ENCODE results near the gene PLXNB1. TPM values are rescaled to one million over a fixed set of nuclear protein-coding genes. Genes with fewer than 3 reads are reported as not detected.

Gene PLXNB1
- total RNA-seq, 1 experiment from 2014 or later = 24.6 TPM

- POLR2A ChIA-PET (ENCODE audit: low non-redundant PET) = interaction anchor here (0.6 kb wide), 1 partner anchor 191 kb away, joined by 3 read pairs; no protein-coding TSS in a partner anchor
- intact Hi-C loops (cut with micrococcal nuclease; ENCODE audit: unreplicated experiment) = loop anchor here (5.0 kb wide), 1 partner anchor 159 kb away; no protein-coding TSS in a partner anchor
- TF ChIP-seq CTCF (conservative IDR thresholded peaks at IDR 0.05; ENCODE audit: low read depth, low read length) (no peak), EZH2 (IDR thresholded peaks at IDR 0.05; ENCODE audit: borderline replicate concordance, low read depth, low read length, poor library complexity, severe bottlenecking) (no peak)
- no peak for DNase-seq (ENCODE audit: low spot score)
- no peaks in the 10 kb centered on the region for H3K27me3 ChIP-seq (replicated peaks; ENCODE audit: insufficient read depth, low read depth, low read length, poor library complexity)
- no peaks in the 10 kb centered on the region for H3K9me3 ChIP-seq (ENCODE audit: low read depth, low read length, poor library complexity, severe bottlenecking)
- H3K36me3 ChIP-seq (ENCODE audit: insufficient read depth, low read length, poor library complexity, severe bottlenecking) = no peaks in the 10 kb centered on the region
- CTCF ChIA-PET = no interaction called here
- no peak overlapping the region for H3K4me3 ChIP-seq (ENCODE audit: low read depth, low read length, poor library complexity, severe bottlenecking)
- peaks cover 7% of the 10 kb centered on the region for H3K4me1 ChIP-seq (ENCODE audit: insufficient read depth, low read length, poor library complexity, severe bottlenecking)
- BruUV-seq (replicated peaks) = no TSS peak
- H3K27ac ChIP-seq (ENCODE audit: low read depth, low read length, poor library complexity, severe bottlenecking) = no peak overlapping the region
These were observed 1.5 kb upstream of the PLXNB1 start for GRCh38 chr3:48431224-48432029.

- Histone ChIP-seq H3K36me3 (ENCODE audit: insufficient read depth, low read length, poor library complexity, severe bottlenecking) (no peaks in the 10 kb centered on the region), H3K4me1 (ENCODE audit: insufficient read depth, low read length, poor library complexity, severe bottlenecking) (peaks cover 7% of the 10 kb centered on the region), H3K27me3 (replicated peaks; ENCODE audit: insufficient read depth, low read depth, low read length, poor library complexity) (no peaks in the 10 kb centered on the region), H3K4me3 (ENCODE audit: low read depth, low read length, poor library complexity, severe bottlenecking) (no peak overlapping the region), H3K9me3 (ENCODE audit: low read depth, low read length, poor library complexity, severe bottlenecking) (no peaks in the 10 kb centered on the region), H3K27ac (ENCODE audit: low read depth, low read length, poor library complexity, severe bottlenecking) (no peak overlapping the region)
- BruUV-seq (replicated peaks) = no TSS peak
- ChIA-PET CTCF (no interaction called here), POLR2A (ENCODE audit: low non-redundant PET) (no interaction called here)
- no peak for TF ChIP-seq EZH2 (IDR thresholded peaks at IDR 0.05; ENCODE audit: borderline replicate concordance, low read depth, low read length, poor library complexity, severe bottlenecking)
- TF ChIP-seq CTCF (conservative IDR thresholded peaks at IDR 0.05; ENCODE audit: low read depth, low read length) = no peak
- DNase-seq (ENCODE audit: low spot score) = no peak
- intact Hi-C loops (cut with micrococcal nuclease; ENCODE audit: unreplicated experiment) = loop anchor here (5.0 kb wide), 1 partner anchor 158 kb away; no protein-coding TSS in a partner anchor
These were observed 819 bp upstream of the PLXNB1 start for GRCh38 chr3:48430708-48431101.

- no peak for TF ChIP-seq CTCF (conservative IDR thresholded peaks at IDR 0.05; ENCODE audit: low read depth, low read length)
- TF ChIP-seq EZH2 (IDR thresholded peaks at IDR 0.05; ENCODE audit: borderline replicate concordance, low read depth, low read length, poor library complexity, severe bottlenecking) = no peak
- no TSS peak for BruUV-seq (replicated peaks)
- Histone ChIP-seq H3K36me3 (ENCODE audit: insufficient read depth, low read length, poor library complexity, severe bottlenecking) (no peaks in the 10 kb centered on the region), H3K4me3 (ENCODE audit: low read depth, low read length, poor library complexity, severe bottlenecking) (peak overlapping the region; percentile 62), H3K4me1 (ENCODE audit: insufficient read depth, low read length, poor library complexity, severe bottlenecking) (peaks cover 7% of the 10 kb centered on the region), H3K27me3 (replicated peaks; ENCODE audit: insufficient read depth, low read depth, low read length, poor library complexity) (no peaks in the 10 kb centered on the region), H3K9me3 (ENCODE audit: low read depth, low read length, poor library complexity, severe bottlenecking) (no peaks in the 10 kb centered on the region), H3K27ac (ENCODE audit: low read depth, low read length, poor library complexity, severe bottlenecking) (peak overlapping the region; percentile 77)
- peak; percentile 42 for DNase-seq (ENCODE audit: low spot score)
- intact Hi-C loops (cut with micrococcal nuclease; ENCODE audit: unreplicated experiment) = no loop called here
- ChIA-PET CTCF (no interaction called here), POLR2A (ENCODE audit: low non-redundant PET) (no interaction called here)
These were observed 448 bp downstream of the PLXNB1 start for GRCh38 chr3:48429317-48429959.
